OCI-LY1 (cell line): ENCODE data around the gene KCNB1.

Experiments
- H2AFZ ChIP-seq: fragments of 200-600 bp; sonication (generic), shearing (Covaris generic); 2 replicates; pipeline ENCODE4 v1.6.0; 2014; ENCODE audit warnings: antibody characterized with exemption, mild to moderate bottlenecking, low read length
- H3F3A ChIP-seq: fragments of 200-600 bp; sonication (generic), shearing (Covaris generic); 2 replicates; pipeline ENCODE4 v1.6.0; 2014; ENCODE audit warnings: mild to moderate bottlenecking, antibody characterized with exemption, low read length, moderate library complexity; ENCODE audit not compliant: insufficient read depth
- H3K27ac ChIP-seq: fragments of 200-600 bp; sonication (generic); 2 replicates; pipeline ENCODE4 v1.5.1; 2014; ENCODE audit warnings: low read length, mixed run types, mild to moderate bottlenecking, low read depth; ENCODE audit not compliant: poor library complexity, severe bottlenecking
- H3K27me3 ChIP-seq: fragments of 200-600 bp; sonication (generic); 2 replicates; pipeline ENCODE4 v1.6.0; 2014; ENCODE audit warnings: antibody characterized with exemption, mild to moderate bottlenecking, low read length, moderate library complexity; ENCODE audit not compliant: insufficient read depth
- H3K36me3 ChIP-seq: fragments of 200-600 bp; sonication (generic); 2 replicates; pipeline ENCODE4 v1.6.1; 2014; ENCODE audit warnings: mild to moderate bottlenecking, antibody characterized with exemption, low read length, moderate library complexity, mixed read lengths; ENCODE audit not compliant: insufficient read depth
- H3K4me1 ChIP-seq: fragments of 200-600 bp; sonication (generic); 2 replicates; pipeline ENCODE4 v1.5.1; 2014; ENCODE audit warnings: mild to moderate bottlenecking, low read length, moderate library complexity; ENCODE audit not compliant: insufficient read depth, severe bottlenecking
- H3K4me2 ChIP-seq: fragments of 200-600 bp; sonication (generic), shearing (Covaris generic); 2 replicates; pipeline ENCODE4 v1.6.1; 2014; ENCODE audit warnings: low read length
- H3K4me3 ChIP-seq: fragments of 200-600 bp; sonication (generic); 2 replicates; pipeline ENCODE4 v1.5.1; 2014; ENCODE audit warnings: low read length, low read depth, mild to moderate bottlenecking, mixed read lengths; ENCODE audit not compliant: poor library complexity, severe bottlenecking
- H3K79me2 ChIP-seq: fragments of 200-600 bp; shearing (Covaris generic); 2 replicates; pipeline ENCODE4 v1.6.1; 2016; ENCODE audit warnings: mixed run types, low read length, mixed read lengths; ENCODE audit not compliant: insufficient read depth
- H3K9ac ChIP-seq: fragments of 200-600 bp; sonication (generic), shearing (Covaris generic); 2 replicates; pipeline ENCODE4 v1.6.1; 2014; ENCODE audit warnings: mild to moderate bottlenecking, low read length, mixed read lengths
- H3K9me2 ChIP-seq: fragments of 200-600 bp; sonication (generic), shearing (Covaris generic); 2 replicates; pipeline ENCODE4 v1.6.1; 2014; ENCODE audit warnings: low read depth, mild to moderate bottlenecking, low read length, mixed read lengths
- H3K9me3 ChIP-seq: fragments of 200-600 bp; shearing (Covaris generic); 2 replicates; pipeline ENCODE4 v1.6.1; 2014; ENCODE audit warnings: low read length, mixed read lengths
- H4K20me1 ChIP-seq: fragments of 200-600 bp; sonication (generic), shearing (Covaris generic); 2 replicates; pipeline ENCODE4 v1.6.0; 2016; ENCODE audit warnings: mild to moderate bottlenecking, low read length; ENCODE audit not compliant: insufficient read depth
- EZH2 ChIP-seq: fragments of 200-600 bp; sonication (generic), shearing (Covaris generic); IDR thresholded peaks from 2 replicates; pipeline ENCODE4 v1.8.0; 2017; ENCODE audit warnings: borderline replicate concordance, mixed run types, mild to moderate bottlenecking, antibody characterized with exemption, low read length, moderate library complexity, mixed read lengths
- TF ChIP-seq, protein P1 (sequence below): fragments of 200-600 bp; sonication (generic), shearing (Covaris generic); IDR thresholded peaks from 2 replicates; pipeline ENCODE4 v1.5.1; 2017; ENCODE audit warnings: mild to moderate bottlenecking, antibody characterized with exemption, low read length, moderate library complexity, mixed read lengths

KCNB1 gene

GRCh38 chr20:49339123-49339522 lies 143.3 kb downstream of the KCNB1 start:
- no peaks in the 10 kb centered on the region for H3K4me1 ChIP-seq
- TF ChIP-seq EZH2 = no peak
- TF ChIP-seq, protein P1, sequence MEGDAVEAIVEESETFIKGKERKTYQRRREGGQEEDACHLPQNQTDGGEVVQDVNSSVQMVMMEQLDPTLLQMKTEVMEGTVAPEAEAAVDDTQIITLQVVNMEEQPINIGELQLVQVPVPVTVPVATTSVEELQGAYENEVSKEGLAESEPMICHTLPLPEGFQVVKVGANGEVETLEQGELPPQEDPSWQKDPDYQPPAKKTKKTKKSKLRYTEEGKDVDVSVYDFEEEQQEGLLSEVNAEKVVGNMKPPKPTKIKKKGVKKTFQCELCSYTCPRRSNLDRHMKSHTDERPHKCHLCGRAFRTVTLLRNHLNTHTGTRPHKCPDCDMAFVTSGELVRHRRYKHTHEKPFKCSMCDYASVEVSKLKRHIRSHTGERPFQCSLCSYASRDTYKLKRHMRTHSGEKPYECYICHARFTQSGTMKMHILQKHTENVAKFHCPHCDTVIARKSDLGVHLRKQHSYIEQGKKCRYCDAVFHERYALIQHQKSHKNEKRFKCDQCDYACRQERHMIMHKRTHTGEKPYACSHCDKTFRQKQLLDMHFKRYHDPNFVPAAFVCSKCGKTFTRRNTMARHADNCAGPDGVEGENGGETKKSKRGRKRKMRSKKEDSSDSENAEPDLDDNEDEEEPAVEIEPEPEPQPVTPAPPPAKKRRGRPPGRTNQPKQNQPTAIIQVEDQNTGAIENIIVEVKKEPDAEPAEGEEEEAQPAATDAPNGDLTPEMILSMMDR = no peak
- no peaks in the 10 kb centered on the region for H3F3A ChIP-seq
- no peaks in the 10 kb centered on the region for H3K36me3 ChIP-seq
- no peak overlapping the region for H3K4me2 ChIP-seq
- H3K4me3 ChIP-seq = no peak overlapping the region
- no peak overlapping the region for H2AFZ ChIP-seq
- H3K27ac ChIP-seq = no peak overlapping the region
- no peaks in the 10 kb centered on the region for H3K79me2 ChIP-seq
- no peaks in the 10 kb centered on the region for H4K20me1 ChIP-seq
- H3K9ac ChIP-seq = no peak overlapping the region
- H3K9me2 ChIP-seq = no peaks in the 10 kb centered on the region
- no peaks in the 10 kb centered on the region for H3K9me3 ChIP-seq
- 0 out of 2 replicates have a peak, but pooled peaks cover 5% of the 10 kb centered on the region for H3K27me3 ChIP-seq

DNA sequence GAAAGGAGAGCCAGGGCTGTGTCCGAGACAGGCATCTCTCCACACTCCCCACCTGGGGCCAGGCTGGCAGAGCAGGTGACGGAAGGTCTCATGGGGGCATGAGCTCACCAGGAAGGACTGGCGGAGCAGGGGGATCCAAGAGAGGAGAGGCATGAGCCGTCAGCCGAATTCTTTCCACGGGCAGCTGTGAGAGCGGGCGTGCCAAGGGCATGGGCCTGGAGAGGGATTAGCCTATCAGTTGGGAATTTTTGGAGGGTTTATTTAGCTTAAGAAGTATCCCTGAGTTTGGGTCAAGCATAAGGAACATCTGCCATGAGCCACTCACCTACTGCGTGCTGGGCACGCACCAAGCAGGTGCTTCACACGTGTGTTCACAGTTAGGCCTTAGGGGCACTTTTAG lies 144.4 kb downstream of the KCNB1 start:
- H3K4me2 ChIP-seq = no peak overlapping the region
- no peak overlapping the region for H3K4me3 ChIP-seq
- TF ChIP-seq EZH2 = no peak
- TF ChIP-seq, protein P1 = no peak

DNA sequence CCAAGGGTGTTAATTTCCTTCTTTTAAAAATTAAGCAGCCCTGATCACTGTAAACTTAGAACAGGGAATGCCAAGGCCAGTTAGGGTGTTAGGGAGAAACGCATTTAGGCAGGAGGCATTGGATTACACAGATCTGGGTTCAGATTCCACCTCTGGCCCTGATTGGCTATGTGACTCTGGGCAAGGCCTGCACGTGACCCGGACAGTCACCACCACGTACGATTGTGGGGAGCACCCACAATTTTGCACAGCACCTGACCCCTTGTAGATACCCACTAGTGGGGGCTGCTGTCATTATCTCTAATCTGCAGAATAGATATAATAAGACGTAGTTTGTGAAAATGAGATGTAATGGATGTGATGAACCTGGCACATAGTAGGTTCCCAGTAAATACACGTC lies 145.1 kb downstream of the KCNB1 start:
- no peaks in the 10 kb centered on the region for H3F3A ChIP-seq
- H4K20me1 ChIP-seq = no peaks in the 10 kb centered on the region
- H3K4me2 ChIP-seq = no peak overlapping the region
- H3K4me3 ChIP-seq = no peak overlapping the region
- no peak overlapping the region for H2AFZ ChIP-seq
- H3K9me3 ChIP-seq = no peaks in the 10 kb centered on the region
- H3K79me2 ChIP-seq = no peaks in the 10 kb centered on the region
- H3K9ac ChIP-seq = no peak overlapping the region
- no peak overlapping the region for H3K27ac ChIP-seq
- H3K9me2 ChIP-seq = no peaks in the 10 kb centered on the region
- H3K36me3 ChIP-seq = no peaks in the 10 kb centered on the region
- H3K27me3 ChIP-seq = no peaks in the 10 kb centered on the region
- TF ChIP-seq, protein P1 = no peak
- no peak for TF ChIP-seq EZH2
- no peaks in the 10 kb centered on the region for H3K4me1 ChIP-seq

More for the DNA sequence above, 144.4 kb downstream of the KCNB1 start:
- Histone ChIP-seq H3K27ac (no peak overlapping the region), H3K27me3 (0 out of 2 replicates have a peak, but pooled peaks cover 2% of the 10 kb centered on the region), H2AFZ (no peak overlapping the region), H3K9me2 (no peaks in the 10 kb centered on the region), H3K36me3 (no peaks in the 10 kb centered on the region), H3K79me2 (no peaks in the 10 kb centered on the region), H4K20me1 (no peaks in the 10 kb centered on the region), H3K4me1 (no peaks in the 10 kb centered on the region), H3K9ac (no peak overlapping the region), H3F3A (no peaks in the 10 kb centered on the region), H3K9me3 (no peaks in the 10 kb centered on the region)
